GM18505 (cell line): ENCODE data around the gene WDR93.

Experiments used
- ATAC-seq: cut with Tn5 transposase; IDR thresholded peaks from one replicate; pipeline ENCODE4 v1.9.1; 2021; ENCODE audit not compliant: unreplicated experiment
- POLR2A ChIP-seq: IDR thresholded peaks from 4 replicates; pipeline ENCODE4 v1.6.1; 2011; ENCODE audit warnings: borderline replicate concordance; ENCODE audit not compliant: insufficient read depth, insufficient read length; ENCODE audit errors: extremely low read depth

The WDR93 gene

GRCh38 chr15:89666858-89667705 lies 23.5 kb upstream of the WDR93 start:
- ATAC-seq = no peak
- no peak for TF ChIP-seq POLR2A

- TF ChIP-seq POLR2A = no peak
- ATAC-seq = no peak
Measured at GRCh38 chr15:89667706-89667960, 23.0 kb upstream of the WDR93 start.

GRCh38 chr15:89668171-89668570 lies 22.4 kb upstream of the WDR93 start:
- no peak for ATAC-seq

GRCh38 chr15:89669309-89669865 lies 21.2 kb upstream of the WDR93 start:
- ATAC-seq = no peak
- TF ChIP-seq POLR2A = no peak

More at GRCh38 chr15:89668171-89668570, 22.4 kb upstream of the WDR93 start:
- no peak for TF ChIP-seq POLR2A

GRCh38 chr15:89669941-89670340 lies 20.7 kb upstream of the WDR93 start:
- TF ChIP-seq POLR2A = no peak
- no peak for ATAC-seq

- ATAC-seq = no peak
- no peak for TF ChIP-seq POLR2A
Measured at GRCh38 chr15:89670971-89671560, 19.5 kb upstream of the WDR93 start.

GRCh38 chr15:89671687-89672086 lies 18.9 kb upstream of the WDR93 start:
- ATAC-seq = no peak
- no peak for TF ChIP-seq POLR2A

- no peak for TF ChIP-seq POLR2A
Measured at GRCh38 chr15:89672221-89673164, 18.1 kb upstream of the WDR93 start.

GRCh38 chr15:89673165-89673512 lies 17.5 kb upstream of the WDR93 start:
- no peak for ATAC-seq
- no peak for TF ChIP-seq POLR2A

More at GRCh38 chr15:89672221-89673164, 18.1 kb upstream of the WDR93 start:
- ATAC-seq = no peak

GRCh38 chr15:89674526-89674925 lies 16.1 kb upstream of the WDR93 start:
- TF ChIP-seq POLR2A = no peak
- no peak for ATAC-seq

GRCh38 chr15:89675606-89676005 lies 15.0 kb upstream of the WDR93 start:
- no peak for TF ChIP-seq POLR2A
- ATAC-seq = no peak

GRCh38 chr15:89677381-89677780 lies 13.2 kb upstream of the WDR93 start:
- ATAC-seq = no peak
- TF ChIP-seq POLR2A = no peak

GRCh38 chr15:89679212-89679611 lies 11.4 kb upstream of the WDR93 start, which contains the start of gene PLIN1:
Gene PLIN1, minus strand, starts transcription at chr15:89679367. Its CDS starts 1,878 bp downstream, at chr15:89677489.
- TF ChIP-seq POLR2A = no peak
- ATAC-seq = no peak
